PC-3 (cell line): ENCODE measurements around the gene SF3A1. TPM values are rescaled to one million over a fixed set of nuclear protein-coding genes. Genes with fewer than 3 reads are reported as not detected.

Source experiments
- ATAC-seq: fragments of 200-7000 bp; cut with Tn5 transposase; 2 replicates; pipeline ENCODE4 v1.9.1; 2020; ENCODE audit warnings: mild to moderate bottlenecking, moderate library complexity
- BruUV-seq: library from RNA; stranded (reverse); fragments of 400-500 nt; replicated peaks from 2 replicates; lab custom pipeline; 2021; lab: Mats Ljungman, UMichigan
- CTCF ChIA-PET: fragments of 300-600 bp; sonication (Branson Sonifier 250); formaldehyde crosslinking; loops from one replicate; lab custom pipeline; 2022; ENCODE audit warnings: antibody characterized with exemption; lab: Charles Lee
- POLR2A ChIA-PET: fragments of 300-600 bp; sonication (Branson Sonifier 250); formaldehyde crosslinking; loops from one replicate; lab custom pipeline; 2022; ENCODE audit warnings: antibody characterized with exemption; ENCODE audit not compliant: unreplicated experiment; lab: Charles Lee
- DNase-seq: peaks from one replicate; pipeline ENCODE4 v3.0.0-alpha.2; 2015
- H2AFZ ChIP-seq: fragments of 300-600 bp; sonication (generic); 2 replicates; pipeline ENCODE4 v1.6.0; 2016; ENCODE audit warnings: antibody characterized with exemption, low read length
- H3F3A ChIP-seq: fragments of 300-600 bp; sonication (generic); one replicate; pipeline ENCODE4 v1.6.0; 2017; ENCODE audit warnings: antibody characterized with exemption, low read length, control low read depth, mild to moderate bottlenecking; ENCODE audit not compliant: unreplicated experiment
- H3K27ac ChIP-seq: fragments of 300-600 bp; sonication (generic); 2 replicates; pipeline ENCODE4 v1.5.1; 2016; ENCODE audit warnings: mild to moderate bottlenecking, low read length
- H3K27me3 ChIP-seq: fragments of 300-600 bp; sonication (generic); 2 replicates; pipeline ENCODE4 v1.6.1; 2016; ENCODE audit warnings: low read length, mixed read lengths
- H3K36me3 ChIP-seq: fragments of 300-600 bp; sonication (generic); 2 replicates; pipeline ENCODE4 v1.6.1; 2016; ENCODE audit warnings: low read depth, mixed run types, low read length, mixed read lengths
- H3K4me1 ChIP-seq: fragments of 300-600 bp; sonication (generic); 2 replicates; pipeline ENCODE4 v1.5.1; 2016; ENCODE audit warnings: low read length; ENCODE audit not compliant: insufficient read depth
- H3K4me2 ChIP-seq: fragments of 300-600 bp; sonication (generic); 2 replicates; pipeline ENCODE4 v1.6.0; 2016; ENCODE audit warnings: low read length
- H3K4me3 ChIP-seq: fragments of 300-600 bp; sonication (generic); 2 replicates; pipeline ENCODE4 v1.5.1; 2016; ENCODE audit warnings: mild to moderate bottlenecking, low read length, mixed read lengths
- H3K79me2 ChIP-seq: fragments of 300-600 bp; sonication (generic); 2 replicates; pipeline ENCODE4 v1.6.1; 2017; ENCODE audit warnings: low read length, mixed read lengths
- H3K9ac ChIP-seq: fragments of 300-600 bp; sonication (generic); 2 replicates; pipeline ENCODE4 v1.6.0; 2016; ENCODE audit warnings: mild to moderate bottlenecking, low read length
- H3K9me2 ChIP-seq: fragments of 300-600 bp; sonication (generic); replicated peaks from 2 replicates; pipeline ENCODE4 v1.6.1; 2016; ENCODE audit warnings: mixed run types, low read length, mixed read lengths
- H3K9me3 ChIP-seq: fragments of 300-600 bp; sonication (generic); 2 replicates; pipeline ENCODE4 v1.6.1; 2016; ENCODE audit warnings: low read length, mixed read lengths
- H4K20me1 ChIP-seq: fragments of 300-600 bp; sonication (generic); 2 replicates; pipeline ENCODE4 v1.6.1; 2016; ENCODE audit warnings: low read length, mixed read lengths
- EZH2 ChIP-seq: fragments of 300-600 bp; sonication (generic); IDR thresholded peaks from one replicate; pipeline ENCODE4 v1.6.1; 2017; ENCODE audit warnings: antibody characterized with exemption, mild to moderate bottlenecking, low read length; ENCODE audit not compliant: unreplicated experiment
- EZH2phosphoT487 ChIP-seq: fragments of 300-600 bp; sonication (generic); IDR thresholded peaks from 2 replicates; pipeline ENCODE4 v1.6.1; 2018; ENCODE audit warnings: mild to moderate bottlenecking, antibody characterized with exemption, low read length, borderline replicate concordance
- intact Hi-C: fragments of 100-400 bp; cut with micrococcal nuclease; formaldehyde crosslinking; loops from 2 replicates; pipeline ENCODE4 v1.9.0; 2023
- total RNA-seq: library from RNA; depleted of rRNA; stranded (reverse); fragments of >200 nt; gene quantifications from 2 replicates; pipeline ENCODE4 v1.2.3, GENCODE V29; 2014
- TF ChIP-seq, protein P1 (sequence below): fragments of 300-600 bp; sonication (generic); conservative IDR thresholded peaks from 2 replicates; pipeline ENCODE4 v1.5.1; 2017; ENCODE audit warnings: antibody characterized with exemption, low read depth, mild to moderate bottlenecking, low read length

Gene SF3A1
- total RNA-seq, 1 experiment from 2014 or later, result 59.2 TPM

DNA sequence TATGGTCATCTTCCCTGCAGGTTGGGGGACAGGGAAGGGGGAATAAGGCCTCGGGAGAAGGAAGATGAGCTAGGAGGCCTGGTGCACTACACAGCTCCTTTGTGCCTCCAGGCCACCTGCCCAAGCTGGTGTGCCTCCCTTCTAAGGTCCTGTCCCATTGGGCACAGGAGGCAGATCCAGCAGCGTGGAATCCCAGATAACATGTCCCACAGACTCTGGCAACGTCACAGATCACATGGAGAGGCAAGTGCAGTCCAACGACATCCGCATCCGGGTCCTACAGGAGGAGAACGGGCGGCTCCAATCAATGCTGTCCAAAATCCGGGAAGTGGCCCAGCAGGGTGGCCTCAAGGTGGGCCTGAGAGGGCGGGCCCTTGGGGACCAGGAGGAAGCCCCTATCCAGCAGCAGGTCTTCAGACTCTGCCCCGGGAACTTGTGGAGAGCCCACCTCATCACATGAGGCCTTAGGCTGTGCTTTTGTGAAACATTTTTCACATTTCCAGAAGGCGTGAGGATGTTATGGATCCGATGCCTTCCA is 18.7 kb upstream of the SF3A1 start:
- no peak for ATAC-seq

DNA sequence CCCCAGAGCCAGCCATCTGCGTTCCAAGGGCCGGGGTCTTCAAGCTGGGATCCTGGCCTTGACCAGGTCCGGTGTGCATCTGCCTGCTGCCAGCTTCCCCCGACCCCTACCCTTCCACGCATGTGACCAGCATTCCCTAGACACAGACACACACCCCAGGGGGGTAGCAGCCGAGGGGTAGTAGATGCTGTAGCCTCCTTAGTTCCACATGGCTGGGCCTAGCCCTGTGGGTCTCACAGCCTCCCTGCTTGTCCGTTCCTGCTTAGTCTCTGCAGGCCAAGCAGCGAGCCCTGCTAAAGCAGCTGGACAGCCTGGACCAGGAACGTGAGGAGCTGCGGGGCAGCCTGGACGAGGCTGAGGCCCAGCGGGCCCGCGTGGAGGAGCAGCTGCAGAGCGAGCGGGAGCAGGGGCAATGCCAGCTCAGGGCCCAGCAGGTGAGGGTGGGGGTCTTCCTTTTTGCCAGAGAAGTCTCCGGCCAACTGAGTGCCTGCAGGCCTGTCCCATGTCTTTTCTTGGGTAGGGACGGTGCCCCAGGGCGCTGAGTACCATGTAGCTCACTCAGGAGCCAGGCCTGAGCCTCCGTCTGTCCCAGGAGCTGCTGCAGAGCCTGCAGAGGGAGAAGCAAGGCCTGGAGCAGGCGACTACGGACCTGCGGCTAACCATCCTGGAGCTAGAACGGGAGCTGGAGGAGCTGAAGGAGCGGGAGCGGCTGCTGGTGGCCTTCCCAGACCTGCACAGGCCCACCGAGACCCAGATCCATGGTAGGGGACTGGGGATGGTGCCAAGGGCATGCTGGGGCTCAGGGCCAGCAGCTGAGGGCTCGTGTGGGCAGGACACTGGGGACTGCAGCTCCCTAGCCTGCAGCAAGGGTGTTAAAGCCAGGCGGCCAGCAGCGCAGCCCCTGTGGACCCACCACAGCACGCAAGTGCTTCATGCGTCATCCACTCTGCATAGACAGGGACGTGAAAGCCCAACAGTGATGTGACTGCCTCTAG is 16.9 kb upstream of the SF3A1 start:
- no peaks in the 10 kb centered on the region for H3K27me3 ChIP-seq
- no peaks in the 10 kb centered on the region for H4K20me1 ChIP-seq
- H3K4me2 ChIP-seq, result no peak overlapping the region
- no peak overlapping the region for H2AFZ ChIP-seq
- TF ChIP-seq EZH2phosphoT487 (no peak), EZH2 (no peak)
- TF ChIP-seq, protein P1, sequence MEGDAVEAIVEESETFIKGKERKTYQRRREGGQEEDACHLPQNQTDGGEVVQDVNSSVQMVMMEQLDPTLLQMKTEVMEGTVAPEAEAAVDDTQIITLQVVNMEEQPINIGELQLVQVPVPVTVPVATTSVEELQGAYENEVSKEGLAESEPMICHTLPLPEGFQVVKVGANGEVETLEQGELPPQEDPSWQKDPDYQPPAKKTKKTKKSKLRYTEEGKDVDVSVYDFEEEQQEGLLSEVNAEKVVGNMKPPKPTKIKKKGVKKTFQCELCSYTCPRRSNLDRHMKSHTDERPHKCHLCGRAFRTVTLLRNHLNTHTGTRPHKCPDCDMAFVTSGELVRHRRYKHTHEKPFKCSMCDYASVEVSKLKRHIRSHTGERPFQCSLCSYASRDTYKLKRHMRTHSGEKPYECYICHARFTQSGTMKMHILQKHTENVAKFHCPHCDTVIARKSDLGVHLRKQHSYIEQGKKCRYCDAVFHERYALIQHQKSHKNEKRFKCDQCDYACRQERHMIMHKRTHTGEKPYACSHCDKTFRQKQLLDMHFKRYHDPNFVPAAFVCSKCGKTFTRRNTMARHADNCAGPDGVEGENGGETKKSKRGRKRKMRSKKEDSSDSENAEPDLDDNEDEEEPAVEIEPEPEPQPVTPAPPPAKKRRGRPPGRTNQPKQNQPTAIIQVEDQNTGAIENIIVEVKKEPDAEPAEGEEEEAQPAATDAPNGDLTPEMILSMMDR, result no peak
- H3K36me3 ChIP-seq, result no peaks in the 10 kb centered on the region
- no peak overlapping the region for H3K4me3 ChIP-seq
- CTCF ChIA-PET, result no interaction called here
- no TSS peak for BruUV-seq
- no peak overlapping the region for H3K27ac ChIP-seq
- no peaks in the 10 kb centered on the region for H3K4me1 ChIP-seq
- POLR2A ChIA-PET, result no interaction called here
- H3K9me2 ChIP-seq, result no peaks in the 10 kb centered on the region
- no peaks in the 10 kb centered on the region for H3F3A ChIP-seq
- H3K79me2 ChIP-seq, result no peaks in the 10 kb centered on the region
- DNase-seq, result peak; percentile 7
- H3K9me3 ChIP-seq, result no peaks in the 10 kb centered on the region
- no peak for ATAC-seq
- no peak overlapping the region for H3K9ac ChIP-seq
- intact Hi-C loops, result no loop called here

More for the DNA sequence above, 18.7 kb upstream of the SF3A1 start:
- Histone ChIP-seq H3K27me3 (no peaks in the 10 kb centered on the region), H3K4me3 (no peak overlapping the region), H3F3A (no peaks in the 10 kb centered on the region), H3K9ac (no peak overlapping the region), H3K36me3 (no peaks in the 10 kb centered on the region), H3K9me3 (no peaks in the 10 kb centered on the region), H4K20me1 (no peaks in the 10 kb centered on the region), H3K9me2 (no peaks in the 10 kb centered on the region), H3K4me1 (no peaks in the 10 kb centered on the region), H2AFZ (no peak overlapping the region), H3K79me2 (no peaks in the 10 kb centered on the region), H3K4me2 (no peak overlapping the region), H3K27ac (no peak overlapping the region)
- no TSS peak for BruUV-seq
- intact Hi-C loops, result no loop called here
- ChIA-PET POLR2A (no interaction called here), CTCF (no interaction called here)
- no peak for DNase-seq
- TF ChIP-seq EZH2 (no peak), EZH2phosphoT487 (no peak)
- TF ChIP-seq, protein P1, result no peak

DNA sequence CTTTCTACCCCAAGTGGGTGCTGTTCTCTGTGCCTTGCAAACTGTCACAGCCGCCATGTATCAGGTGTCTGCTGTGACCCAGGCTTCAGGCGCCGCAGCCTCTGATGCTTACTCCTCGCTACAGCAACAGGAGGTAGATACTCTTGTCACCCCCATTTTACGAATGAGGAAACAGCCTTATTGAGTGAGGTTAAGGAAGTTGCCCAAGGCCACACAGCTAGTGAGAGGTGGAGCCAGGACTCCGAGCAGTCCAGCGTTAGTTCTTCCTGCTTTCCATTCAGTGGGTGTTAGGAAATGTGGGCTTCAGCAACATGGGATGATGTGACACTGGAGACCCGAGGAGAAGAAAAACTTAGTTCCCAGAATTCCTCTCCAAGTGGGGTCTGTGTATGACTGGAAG is 16.2 kb upstream of the SF3A1 start:
- no peak for TF ChIP-seq EZH2phosphoT487
- Histone ChIP-seq H3K4me1 (no peaks in the 10 kb centered on the region), H3K4me2 (no peak overlapping the region), H2AFZ (no peak overlapping the region), H3K9ac (no peak overlapping the region), H3F3A (no peaks in the 10 kb centered on the region), H3K9me3 (no peaks in the 10 kb centered on the region), H3K79me2 (no peaks in the 10 kb centered on the region), H3K9me2 (no peaks in the 10 kb centered on the region), H3K36me3 (no peaks in the 10 kb centered on the region), H3K4me3 (no peak overlapping the region), H3K27ac (no peak overlapping the region), H4K20me1 (no peaks in the 10 kb centered on the region), H3K27me3 (no peaks in the 10 kb centered on the region)
- DNase-seq (no peak), ATAC-seq (no peak)
- POLR2A ChIA-PET, result no interaction called here
- intact Hi-C loops, result no loop called here
- BruUV-seq, result no TSS peak
- CTCF ChIA-PET, result no interaction called here
